KBM-7 (cell line): Measurements from ENCODE around the gene TSPAN11.

Experiments
- DNase-seq: peaks from one replicate; pipeline ENCODE4 v3.0.0-alpha.2; 2015
- in situ Hi-C: fragments of 300-500 bp; cut with MboI; formaldehyde crosslinking; loops from 2 replicates; pipeline ENCODE4 v1.14.3; 2020; ENCODE audit warnings: low sequenced_read_pairs, low pct_unique_long_range_greater_than_20kb, mixed read lengths

TSPAN11 gene

DNA sequence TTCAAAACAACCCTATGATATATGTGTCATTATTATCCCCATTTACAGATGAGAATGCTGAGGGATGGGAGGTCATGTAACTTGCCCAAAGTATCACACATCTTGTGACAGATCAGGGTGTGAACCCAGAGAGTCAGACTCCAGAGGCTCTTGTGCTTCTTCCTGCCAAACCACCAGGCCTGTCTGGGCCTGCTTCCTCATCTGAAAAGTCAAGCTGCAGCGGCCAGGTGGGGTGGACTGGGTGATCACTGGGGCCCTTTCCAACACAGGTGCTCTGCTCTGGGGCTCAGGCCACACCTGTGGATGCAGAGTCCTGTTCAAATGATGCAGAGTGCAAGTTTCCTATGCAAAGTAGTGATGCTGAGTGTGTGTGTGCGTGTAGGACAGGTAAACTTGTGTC lies 26.7 kb downstream of the TSPAN11 start:
- in situ Hi-C loops: no loop called here
- DNase-seq: no peak

DNA sequence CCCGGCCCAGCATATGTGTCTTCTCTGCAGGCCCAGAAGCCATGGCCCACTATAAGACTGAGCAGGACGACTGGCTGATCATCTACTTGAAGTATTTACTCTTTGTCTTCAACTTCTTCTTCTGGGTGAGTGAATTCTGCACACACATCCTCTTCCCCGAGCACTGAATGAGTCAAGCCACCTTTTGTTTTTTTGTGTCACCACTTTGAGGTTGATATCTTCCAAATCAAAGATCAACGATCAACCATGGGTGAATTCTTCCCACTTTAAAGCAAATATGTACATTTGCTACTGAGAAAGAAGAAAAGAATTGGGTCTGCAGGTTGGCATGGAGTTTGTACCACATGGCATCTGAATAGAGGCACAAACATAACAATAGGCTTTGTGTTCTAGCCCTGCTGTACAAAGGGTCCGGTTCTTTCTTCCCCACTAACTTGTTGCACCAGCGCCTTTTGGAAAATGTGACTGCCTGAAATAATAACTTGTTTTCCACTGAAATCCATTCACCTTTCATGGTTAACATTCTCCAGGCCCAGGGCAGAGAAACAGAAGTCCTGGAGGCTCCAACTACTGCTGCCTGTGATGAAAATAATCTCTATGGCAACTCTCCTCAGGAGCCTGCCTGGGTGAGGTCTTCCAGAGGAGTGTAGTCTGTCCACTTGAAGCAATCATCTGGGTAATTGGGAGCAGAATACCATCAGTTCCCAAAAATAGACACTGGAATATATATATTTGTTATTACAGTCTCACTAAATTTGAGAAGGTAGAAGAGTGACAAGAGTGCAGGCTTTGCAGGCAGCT lies 27.6 kb downstream of the TSPAN11 start:
- in situ Hi-C loops: no loop called here
- no peak for DNase-seq

DNA sequence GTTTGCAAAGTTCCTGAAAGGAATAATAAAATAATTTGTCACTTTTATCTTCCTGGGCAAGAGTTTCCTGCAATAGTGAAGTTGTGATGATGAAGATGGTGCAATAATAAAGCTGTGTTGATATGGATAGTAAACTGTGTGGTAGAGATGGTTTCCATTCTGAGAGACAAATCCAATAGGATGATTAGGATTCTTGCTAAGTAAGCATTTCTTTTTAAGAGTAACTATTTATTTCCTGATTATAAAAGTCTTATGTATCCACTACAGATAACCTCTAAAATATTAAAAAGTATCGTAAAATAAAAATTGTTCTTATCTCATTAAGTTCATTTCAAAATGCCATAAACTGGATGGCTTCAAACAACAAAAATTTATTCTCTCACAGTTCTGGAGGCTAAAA lies 28.7 kb downstream of the TSPAN11 start:
- in situ Hi-C loops: no loop called here
- DNase-seq: no peak

DNA sequence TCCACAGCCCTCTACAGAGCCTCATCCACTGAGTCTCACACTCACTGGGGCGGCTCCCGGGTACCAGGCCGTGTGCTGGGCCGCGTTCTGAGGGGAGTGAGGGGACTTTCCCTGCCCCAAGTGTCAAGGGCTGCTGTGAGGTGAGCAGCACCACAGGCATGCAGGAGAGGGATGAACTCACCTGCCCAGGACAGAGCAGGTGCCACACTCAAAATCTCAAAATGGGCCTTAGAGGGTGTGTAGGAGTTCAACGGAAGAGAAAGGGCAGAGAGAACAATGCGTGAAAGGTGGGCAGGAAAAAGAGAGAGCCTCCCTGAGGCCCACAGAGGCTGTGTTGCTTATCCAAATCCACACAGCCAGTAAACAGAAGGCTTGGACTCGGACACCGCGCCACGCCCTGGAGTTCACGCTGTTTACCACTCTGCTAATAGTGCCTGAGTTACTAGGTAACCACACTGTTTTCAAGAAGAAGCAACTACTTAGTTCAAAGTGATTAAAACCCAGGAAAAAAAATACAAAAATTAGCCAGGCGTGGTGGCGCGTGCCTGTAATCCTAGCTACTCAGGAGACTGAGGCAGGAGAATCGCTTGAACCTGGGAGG lies 32.7 kb downstream of the TSPAN11 start:
- in situ Hi-C loops: no loop called here
- DNase-seq: no peak

DNA sequence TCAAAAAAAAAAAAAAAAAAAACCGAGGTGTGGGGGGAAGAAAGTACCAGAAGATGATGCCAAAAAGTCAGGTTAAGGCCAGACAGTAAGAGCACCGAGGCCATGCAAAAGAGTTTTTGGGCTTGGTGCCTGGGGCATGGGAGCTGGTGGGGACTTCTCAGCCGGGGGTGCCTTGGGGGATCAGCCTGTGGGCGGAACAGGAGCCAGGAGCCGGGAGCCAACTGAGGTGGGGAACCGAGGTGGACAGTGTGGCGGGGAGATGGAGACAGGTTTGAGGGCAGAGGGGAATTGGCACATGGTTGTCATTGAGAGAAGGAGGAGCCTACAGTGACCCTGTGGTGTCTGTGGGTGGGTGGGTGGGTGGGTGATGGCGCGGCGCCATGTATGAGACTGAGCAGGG lies 33.2 kb downstream of the TSPAN11 start:
- no peak for DNase-seq
- in situ Hi-C loops: no loop called here

DNA sequence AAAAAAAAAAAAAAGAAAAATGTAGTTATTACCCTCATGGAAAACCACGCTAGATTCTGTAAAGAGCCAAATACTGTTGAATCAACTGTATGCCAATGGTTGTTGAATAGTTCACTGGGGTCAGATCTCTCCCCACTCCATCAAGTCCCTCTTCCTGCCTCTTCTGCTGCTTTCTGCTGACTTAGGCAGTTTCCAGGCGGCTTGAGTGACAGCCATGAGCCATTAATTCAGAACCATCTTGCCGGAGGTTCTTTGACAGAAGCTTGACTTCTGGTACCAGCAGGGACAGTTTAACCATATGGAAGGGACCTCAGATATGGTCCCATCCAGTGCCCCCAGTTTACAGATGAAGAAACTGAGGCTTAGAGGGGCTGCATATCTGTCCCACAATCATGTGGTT lies 34.5 kb downstream of the TSPAN11 start:
- in situ Hi-C loops: no loop called here

DNA sequence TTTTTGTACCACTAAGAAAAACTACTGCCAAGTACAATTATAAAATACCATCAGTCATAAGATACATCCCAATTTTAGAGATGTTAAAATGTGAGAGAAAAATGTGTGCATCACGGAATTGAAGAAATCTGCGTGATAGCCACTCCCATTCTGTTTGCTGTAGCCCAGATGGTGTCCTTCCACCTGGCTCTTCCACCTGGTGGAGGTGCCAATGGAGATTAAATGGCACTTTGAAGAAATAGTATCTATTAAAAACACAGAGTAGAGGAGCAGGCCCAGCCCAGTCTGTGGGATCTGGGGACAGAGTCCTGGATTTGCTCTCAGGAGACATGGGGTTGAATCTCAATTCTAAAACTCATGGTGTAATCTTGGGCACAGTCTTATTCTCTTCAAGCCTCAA lies 35.5 kb downstream of the TSPAN11 start:
- in situ Hi-C loops: no loop called here

More for the DNA sequence above, 34.5 kb downstream of the TSPAN11 start:
- no peak for DNase-seq

DNA sequence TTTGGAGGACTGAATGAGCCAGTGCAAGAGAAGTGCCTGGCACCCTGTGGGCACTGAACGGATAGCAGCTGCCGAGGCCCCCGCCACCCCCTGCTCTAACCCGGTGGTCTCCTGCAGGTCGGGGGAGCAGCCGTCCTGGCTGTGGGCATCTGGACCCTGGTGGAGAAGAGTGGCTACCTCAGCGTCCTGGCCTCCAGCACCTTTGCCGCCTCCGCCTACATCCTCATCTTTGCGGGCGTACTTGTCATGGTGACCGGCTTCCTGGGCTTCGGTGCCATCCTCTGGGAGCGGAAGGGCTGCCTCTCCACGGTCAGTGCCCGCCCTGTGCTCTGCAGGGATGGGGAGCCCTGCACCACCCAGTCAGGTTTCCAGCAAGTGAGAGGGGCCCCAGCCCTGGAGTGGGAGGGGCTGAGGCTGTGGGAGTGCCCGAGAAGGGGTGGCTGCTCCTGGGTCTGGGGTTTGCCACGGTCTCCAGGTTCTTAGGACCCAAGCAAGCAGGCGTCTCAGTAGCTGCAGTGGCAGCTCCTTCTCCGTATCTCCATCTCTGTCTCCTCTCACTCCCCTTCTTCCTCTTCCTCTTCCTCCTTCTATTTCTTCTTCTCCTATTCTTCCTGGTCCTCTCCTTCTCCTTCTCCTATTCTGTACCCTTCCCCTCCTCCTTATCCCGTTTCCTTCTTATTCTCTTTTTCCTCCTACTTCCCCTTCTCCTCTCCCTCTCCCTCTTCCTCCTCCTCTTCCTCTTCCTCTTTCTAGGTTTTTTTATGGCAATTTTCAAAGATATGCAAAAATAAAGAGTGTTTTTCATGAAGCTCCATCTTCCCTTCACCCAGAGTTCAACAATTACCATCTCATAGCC lies 37.4 kb downstream of the TSPAN11 start:
- in situ Hi-C loops: no loop called here
- no peak for DNase-seq

More for the DNA sequence above, 35.5 kb downstream of the TSPAN11 start:
- no peak for DNase-seq

DNA sequence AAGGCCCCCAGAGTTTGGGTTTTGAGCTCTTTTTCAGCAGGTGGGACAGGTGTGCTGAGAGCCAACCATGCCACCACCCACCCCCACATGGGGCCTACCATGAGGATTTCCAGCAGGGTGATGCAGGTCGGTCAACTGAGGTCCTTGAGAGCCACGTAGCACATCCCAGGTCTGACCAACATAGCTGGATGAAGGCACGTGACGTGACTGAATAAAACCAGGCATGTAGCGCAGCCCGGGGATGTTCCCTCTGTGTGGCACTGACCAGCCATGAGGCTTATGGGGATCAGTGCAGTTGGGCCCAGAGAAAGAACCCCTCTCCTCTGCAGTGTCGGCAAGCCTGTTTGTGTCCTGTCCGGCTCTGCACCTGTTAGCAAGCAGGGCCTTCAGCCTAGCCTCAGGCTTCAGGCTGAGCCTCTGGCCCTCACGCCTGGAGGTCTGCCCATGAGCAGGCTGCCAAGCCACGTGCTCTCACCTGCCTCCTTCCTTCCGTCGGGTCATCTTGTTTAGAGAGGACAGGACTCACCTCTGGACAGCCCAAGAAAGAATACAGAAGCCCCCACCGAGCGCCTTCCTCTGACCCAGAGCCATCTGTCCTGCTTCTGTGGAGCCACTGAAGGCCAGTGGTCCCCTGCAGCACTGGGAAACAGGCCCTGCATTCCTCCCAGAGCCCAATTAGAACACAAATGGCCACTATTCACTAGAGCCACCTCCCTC lies 38.5 kb downstream of the TSPAN11 start:
- in situ Hi-C loops: no loop called here
- DNase-seq: no peak

DNA sequence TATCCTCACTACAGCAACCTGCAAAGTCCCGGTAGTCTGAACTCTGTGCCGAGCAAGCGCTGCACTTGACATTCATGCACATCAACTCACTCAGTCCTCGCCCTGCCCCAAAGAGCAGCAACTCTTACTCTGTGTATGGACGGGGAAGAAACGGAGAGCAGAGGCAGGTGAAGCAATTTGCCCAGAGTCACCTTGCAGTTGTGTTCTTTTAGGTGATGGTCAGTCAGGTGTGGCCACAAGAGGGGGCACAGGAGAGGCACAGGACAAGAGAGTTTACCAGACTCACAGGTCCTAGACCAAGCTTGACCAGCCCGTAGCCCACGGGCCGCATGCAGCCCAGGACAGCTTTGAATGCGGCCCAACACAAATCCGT lies 39.1 kb downstream of the TSPAN11 start:
- DNase-seq: no peak

DNA sequence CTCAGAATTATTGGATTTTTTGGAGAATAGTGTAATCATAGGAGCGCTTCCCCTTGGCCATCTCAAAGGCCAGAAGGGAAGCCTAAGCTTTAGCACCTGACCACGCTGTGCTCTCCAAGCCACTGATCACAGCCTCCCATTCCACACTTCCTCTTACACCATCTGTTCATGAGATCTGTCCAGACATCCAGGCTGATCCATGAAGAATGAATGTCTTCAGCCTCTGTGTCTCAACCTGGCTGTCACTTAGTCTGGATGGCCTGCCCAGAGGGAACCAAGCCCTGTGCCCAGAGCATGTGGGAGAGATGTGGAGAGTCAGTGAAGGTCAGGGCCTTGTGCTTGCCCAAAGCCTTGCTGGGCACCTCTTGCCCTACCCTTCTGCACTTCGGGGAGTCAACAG lies 40.5 kb downstream of the TSPAN11 start:
- in situ Hi-C loops: no loop called here
- DNase-seq: no peak

More for the DNA sequence above, 39.1 kb downstream of the TSPAN11 start:
- in situ Hi-C loops: no loop called here

DNA sequence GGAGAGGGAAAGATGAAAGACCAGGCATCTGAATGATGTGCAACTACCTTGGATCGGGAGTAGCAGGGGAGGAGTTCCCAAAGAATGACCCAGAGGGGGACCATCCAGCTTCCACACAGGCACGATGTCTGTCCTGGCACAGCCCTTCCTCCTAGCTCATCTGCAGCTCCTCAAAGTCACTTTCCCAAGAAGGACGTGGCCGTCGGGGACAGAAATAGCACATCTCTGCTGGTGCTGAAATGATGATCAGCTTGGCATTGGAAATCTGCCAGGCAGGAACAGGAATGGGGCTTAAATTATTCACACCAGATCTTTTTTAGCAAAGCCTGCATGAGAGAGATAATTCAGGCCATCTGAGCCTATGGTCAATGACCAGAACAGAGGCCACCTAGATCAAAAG lies 41.7 kb downstream of the TSPAN11 start:
- in situ Hi-C loops: no loop called here
- DNase-seq: no peak

DNA sequence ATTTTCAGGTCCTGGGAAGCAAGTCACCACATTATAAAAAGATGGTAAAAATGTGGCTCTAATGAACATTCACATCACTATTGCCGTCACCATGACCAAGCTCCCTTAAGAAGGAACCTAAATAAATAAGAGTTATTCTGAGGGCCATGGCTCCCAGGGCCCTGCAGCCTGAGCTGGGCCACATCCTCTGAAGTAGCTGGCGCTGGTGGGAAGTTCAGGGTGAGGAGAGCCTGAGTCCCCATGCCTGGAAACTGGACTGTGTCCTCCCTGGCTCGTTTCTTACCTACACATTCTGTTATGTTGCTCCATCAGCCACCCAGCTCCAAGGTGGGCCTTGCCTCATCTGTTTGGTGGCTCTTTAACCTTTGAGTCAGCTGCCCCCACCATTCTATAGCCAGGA lies 42.5 kb downstream of the TSPAN11 start:
- in situ Hi-C loops: no loop called here
- no peak for DNase-seq

DNA sequence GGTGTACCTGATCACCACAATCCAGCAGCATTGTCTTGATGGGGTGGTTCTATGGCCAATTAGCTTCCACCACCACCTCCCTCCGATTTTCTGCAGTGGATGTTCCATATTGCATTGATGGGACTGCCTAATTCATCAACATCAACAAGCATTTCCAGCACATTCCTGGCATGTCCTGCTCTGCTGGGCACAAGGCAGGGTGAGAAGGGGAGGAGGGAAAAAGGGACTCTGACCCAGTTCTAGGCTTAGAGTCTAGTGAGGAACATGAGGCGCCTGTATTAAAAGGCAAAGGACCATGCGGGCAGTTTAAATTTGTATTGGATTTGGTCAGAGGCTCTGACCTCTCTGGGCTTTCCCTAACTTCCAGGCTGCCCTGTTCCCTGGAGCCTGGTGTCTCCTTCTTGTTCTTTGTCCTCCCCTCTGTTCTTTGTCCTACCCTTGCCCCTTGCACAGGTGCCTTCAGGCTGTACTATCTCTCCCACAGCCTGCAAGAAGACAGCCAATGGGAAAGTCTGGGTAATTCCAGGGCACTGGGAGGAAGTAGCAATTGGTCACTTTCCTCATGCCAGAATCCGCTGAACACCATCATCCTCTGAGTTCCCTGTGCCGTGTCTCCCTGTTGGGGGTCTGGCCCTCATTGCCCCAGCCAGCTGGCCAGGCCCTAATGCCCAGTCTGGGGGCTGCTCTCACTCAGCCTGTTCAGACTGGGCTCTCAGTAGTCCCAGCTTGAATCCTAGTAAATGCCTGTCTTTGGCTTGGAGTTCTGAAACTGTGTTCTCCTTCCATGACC lies 43.3 kb downstream of the TSPAN11 start:
- in situ Hi-C loops: no loop called here
- no peak for DNase-seq

DNA sequence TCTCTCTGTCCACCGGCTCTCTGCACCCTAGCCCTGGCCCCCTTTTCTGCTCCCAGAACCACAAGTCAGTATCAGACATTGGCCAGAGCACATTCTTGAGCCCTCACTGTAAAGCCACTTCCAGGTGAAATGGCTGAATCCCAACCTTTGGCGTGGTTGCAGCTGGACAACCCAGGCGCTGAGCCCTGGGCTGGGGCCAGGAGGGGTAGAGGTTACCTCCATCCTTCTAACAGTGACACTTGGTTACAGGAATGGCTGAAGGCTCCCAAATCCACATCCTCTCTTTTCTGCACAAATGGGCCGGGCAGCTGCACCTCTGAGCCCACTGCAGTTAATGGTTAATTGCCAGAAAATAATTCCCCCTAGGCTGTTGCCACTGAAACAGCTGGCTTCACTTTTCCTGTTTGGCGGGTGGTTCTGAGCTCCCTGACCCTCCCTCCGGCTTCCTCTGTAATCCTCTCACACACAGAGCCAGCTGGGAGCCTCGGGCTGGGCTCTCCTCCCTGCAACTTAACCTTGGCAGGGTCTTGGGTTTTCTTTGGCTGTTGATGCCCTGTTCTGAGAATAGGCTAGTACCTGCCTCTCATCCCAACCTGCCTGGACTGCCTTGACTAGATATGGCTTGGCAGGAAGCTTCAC lies 44.1 kb downstream of the TSPAN11 start:
- no peak for DNase-seq
- in situ Hi-C loops: no loop called here

DNA sequence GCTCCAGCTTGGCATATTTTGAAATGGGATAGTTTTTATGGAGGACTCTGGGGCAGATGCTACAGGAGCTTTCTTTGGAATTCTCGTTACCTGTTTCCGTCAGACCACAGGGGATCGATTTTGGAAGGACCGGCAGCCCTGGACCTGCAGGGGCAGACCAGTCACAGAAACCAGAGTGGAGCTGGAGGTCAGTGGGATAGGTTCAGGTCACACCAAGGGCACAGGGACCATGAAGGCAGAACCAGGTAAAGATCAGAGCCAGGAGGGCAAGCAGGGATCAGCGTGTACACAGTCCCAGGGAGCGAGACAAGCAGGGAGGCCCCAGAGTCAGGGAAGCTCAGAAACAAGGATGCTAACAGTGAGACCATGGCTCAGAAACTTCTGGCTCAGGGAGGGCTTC lies 45.5 kb downstream of the TSPAN11 start:
- in situ Hi-C loops: no loop called here

DNA sequence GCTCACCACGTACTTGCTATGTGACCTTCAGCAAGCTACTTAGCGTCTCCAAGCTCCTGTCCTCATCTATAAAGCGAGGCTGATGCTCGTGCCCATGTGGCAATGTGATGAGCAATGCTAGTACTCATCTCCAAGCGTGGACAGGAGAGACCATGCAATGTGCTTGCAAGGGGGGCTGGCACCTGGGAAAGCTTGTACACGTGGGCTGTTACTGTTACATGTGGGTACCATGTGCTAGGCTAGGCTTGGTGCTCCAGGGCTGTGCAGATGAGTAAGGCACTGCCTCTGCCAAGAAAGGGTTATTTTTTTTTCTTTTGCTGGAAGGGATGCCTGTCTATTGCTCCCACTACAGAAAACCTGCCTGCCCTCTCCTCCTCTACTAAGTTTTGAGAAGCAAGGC lies 46.6 kb downstream of the TSPAN11 start:
- DNase-seq: no peak
- in situ Hi-C loops: no loop called here

More for the DNA sequence above, 45.5 kb downstream of the TSPAN11 start:
- DNase-seq: no peak

DNA sequence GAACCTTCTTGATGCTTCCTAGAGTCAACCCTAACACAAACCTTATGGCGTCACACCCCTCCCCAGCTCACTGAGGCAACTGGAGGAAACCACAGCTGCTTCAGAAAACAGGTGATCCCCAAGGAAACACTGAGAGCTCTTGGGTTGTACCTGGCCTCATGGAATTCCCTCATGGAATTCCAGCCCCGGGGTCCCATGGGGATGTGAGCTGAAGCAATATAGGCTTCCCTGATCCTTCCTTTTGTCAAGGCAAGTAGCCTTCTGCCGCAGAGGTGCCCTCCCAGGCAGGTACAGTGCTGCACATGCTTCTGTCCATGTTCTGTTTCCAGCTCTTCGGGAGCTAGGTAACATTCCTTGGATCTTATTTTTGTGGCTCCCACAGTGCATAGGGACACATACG lies 47.3 kb downstream of the TSPAN11 start:
- in situ Hi-C loops: no loop called here
- DNase-seq: no peak
